Stimulated activated CD4-positive, alpha-beta T cell treated with anti-CD3 and anti-CD28 coated beads, Interleukin-12 subunit alpha, Interleukin-12 subunit beta, amount 100 ng/mL, for 4 hours (primary cell): ENCODE results near the gene SERPINE1.
"Not testable (repeated sequence)": the region's sequence is repeated elsewhere in the genome, so short reads cannot be mapped to it uniquely, and the experiment has no call there.

Experiments used
- DNase-seq: peaks from one replicate; pipeline ENCODE4 v3.0.0-alpha.2; 2020

The SERPINE1 gene

GRCh38 chr7:101125989-101126650 is 784 bp upstream of the SERPINE1 start:
- DNase-seq = no peak

- DNase-seq = no peak
Measured at GRCh38 chr7:101127460-101128039, 646 bp downstream of the SERPINE1 start.

GRCh38 chr7:101128040-101128834 is 1.3 kb downstream of the SERPINE1 start:
- DNase-seq = no peak

GRCh38 chr7:101129603-101130117 is 2.8 kb downstream of the SERPINE1 start:
- no peak for DNase-seq

GRCh38 chr7:101132626-101133600 is 6.0 kb downstream of the SERPINE1 start:
- DNase-seq = not testable (repeated sequence)

GRCh38 chr7:101133621-101134398 is 6.9 kb downstream of the SERPINE1 start:
- DNase-seq = no peak

- no peak for DNase-seq
Measured at GRCh38 chr7:101134399-101134980, 7.6 kb downstream of the SERPINE1 start.

- DNase-seq = no peak
Measured at GRCh38 chr7:101137651-101138212, 10.8 kb downstream of the SERPINE1 start.

GRCh38 chr7:101138213-101138870 is 11.4 kb downstream of the SERPINE1 start:
- DNase-seq = peak; percentile 78

GRCh38 chr7:101140339-101140699 is 13.4 kb downstream of the SERPINE1 start:
- no peak for DNase-seq

GRCh38 chr7:101140746-101141382 is 14.0 kb downstream of the SERPINE1 start:
- no peak for DNase-seq

- no peak for DNase-seq
Measured at GRCh38 chr7:101151908-101152651, 25.2 kb downstream of the SERPINE1 start.

- DNase-seq = peak; percentile 94
Measured at GRCh38 chr7:101153969-101154692, 27.2 kb downstream of the SERPINE1 start, which contains the start of gene AP1S1. AP1S1 (plus strand) TSS chr7:101154476; CDS start chr7:101154515, 39 bp downstream.

- DNase-seq = no peak
Measured at GRCh38 chr7:101154693-101155102, 27.8 kb downstream of the SERPINE1 start.

- DNase-seq = no peak
Measured at GRCh38 chr7:101155303-101155702, 28.4 kb downstream of the SERPINE1 start.

GRCh38 chr7:101156277-101156676 is 29.4 kb downstream of the SERPINE1 start:
- no peak for DNase-seq

- DNase-seq = no peak
Measured at GRCh38 chr7:101156866-101157589, 30.1 kb downstream of the SERPINE1 start.
